Astrocyte of the spinal cord (primary cell): Measurements from ENCODE around the gene TACC3.

Source experiments
- DNase-seq: peaks from one replicate; pipeline ENCODE4 v3.0.0; 2011; ENCODE audit warnings: low read depth, low spot score
- H3K4me3 ChIP-seq: 2 replicates; pipeline ENCODE4 v1.5.1; 2011; ENCODE audit warnings: low read depth, mild to moderate bottlenecking, low read length, moderate library complexity
- CTCF ChIP-seq: IDR thresholded peaks from 2 replicates; pipeline ENCODE4 v1.5.1; 2012; ENCODE audit warnings: low read depth, mild to moderate bottlenecking, low read length, inconsistent platforms
- in situ Hi-C: cut with HindIII; loops from 2 replicates; pipeline ENCODE4 v1.10.0; 2017; ENCODE audit warnings: low sequenced_read_pairs

The TACC3 gene

GRCh38 chr4:1746265-1746691 lies 25.0 kb downstream of the TACC3 start:
- in situ Hi-C loops = no loop called here
- no peak overlapping the region for H3K4me3 ChIP-seq
- peak; percentile 91 for TF ChIP-seq CTCF
- peak; percentile 59 for DNase-seq

GRCh38 chr4:1746919-1747602 lies 25.7 kb downstream of the TACC3 start:
- no peak overlapping the region for H3K4me3 ChIP-seq
- no peak for TF ChIP-seq CTCF
- DNase-seq = no peak
- in situ Hi-C loops = no loop called here

GRCh38 chr4:1747603-1747967 lies 26.3 kb downstream of the TACC3 start:
- in situ Hi-C loops = no loop called here
- no peak overlapping the region for H3K4me3 ChIP-seq
- no peak for TF ChIP-seq CTCF
- DNase-seq = no peak

- no peak overlapping the region for H3K4me3 ChIP-seq
- TF ChIP-seq CTCF = peak; percentile 84
- DNase-seq = peak; percentile 58
- in situ Hi-C loops = no loop called here
Observed at GRCh38 chr4:1748465-1748995, 27.2 kb downstream of the TACC3 start.

- no peak overlapping the region for H3K4me3 ChIP-seq
- in situ Hi-C loops = no loop called here
- TF ChIP-seq CTCF = no peak
- no peak for DNase-seq
Observed at GRCh38 chr4:1749370-1749769, 28.0 kb downstream of the TACC3 start.

- H3K4me3 ChIP-seq = no peak overlapping the region
- in situ Hi-C loops = no loop called here
- TF ChIP-seq CTCF = no peak
- no peak for DNase-seq
Observed at GRCh38 chr4:1749826-1750225, 28.5 kb downstream of the TACC3 start.
